Tibial nerve (tissue), 3 donors: Measurements from ENCODE around the gene RAI1.

ENCODE experiments used
- POLR2A ChIP-seq, 2 donors: fragments of 450-650 bp; IDR thresholded peaks; one replicate each; pipeline ENCODE4 v1.6.1; 2017; ENCODE audit warnings: antibody characterized with exemption in 2 of 2, mild to moderate bottlenecking in 2 of 2, moderate library complexity in 2 of 2
- TF ChIP-seq, protein P1 (sequence below), 5 experiments: fragments of 200-600 bp in 3 of 5; fragments of 450-650 bp in 2 of 5; sonication (generic) in 3 of 5; IDR thresholded peaks; one replicate each; pipeline ENCODE4 v1.5.1; 2016 to 2019; ENCODE audit warnings: antibody characterized with exemption in 5 of 5, mild to moderate bottlenecking in 3 of 5, moderate library complexity in 2 of 5

DNA sequence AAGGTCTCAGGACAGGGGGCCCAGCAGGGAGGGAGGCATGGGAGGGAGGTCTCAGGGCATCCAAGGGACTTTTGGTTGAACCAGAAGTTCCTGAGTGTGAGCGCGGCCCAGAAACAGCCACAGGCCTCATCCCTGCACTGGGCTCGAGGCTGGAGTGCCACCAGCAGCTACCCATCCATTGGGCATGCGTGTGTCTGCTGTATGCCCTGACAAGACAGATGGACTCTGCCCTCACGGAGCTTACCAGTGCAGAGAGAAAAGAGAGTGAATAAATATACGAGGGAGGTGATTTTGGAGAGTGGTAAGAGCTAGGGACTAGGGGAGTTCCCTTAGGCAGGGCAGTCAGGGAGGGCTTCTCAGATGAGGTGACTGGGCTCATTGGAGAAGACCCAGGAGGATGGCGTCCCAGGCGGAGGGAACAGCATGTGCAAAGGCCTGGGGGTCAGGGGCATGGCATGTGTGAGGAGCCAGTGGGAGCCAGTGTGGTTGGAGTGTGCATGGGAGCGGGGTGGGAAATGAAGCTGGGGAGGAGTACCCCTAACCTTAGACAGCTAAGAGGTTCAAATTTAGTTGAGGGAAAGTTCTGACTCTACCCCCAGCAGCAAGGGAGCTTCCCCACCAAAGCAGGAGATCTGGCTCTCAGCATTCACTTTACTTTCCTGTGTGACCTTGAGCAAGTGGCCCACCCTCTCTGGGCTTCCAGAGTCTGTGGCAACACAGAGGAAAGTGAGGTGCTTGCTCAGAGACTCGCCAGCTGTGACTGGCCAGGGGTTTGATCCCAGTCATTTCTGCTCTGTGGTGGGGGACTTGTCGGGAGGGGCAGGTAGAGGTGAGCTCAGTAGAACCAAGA, 80.9 kb downstream of the RAI1 start:
- TF ChIP-seq, protein P1, sequence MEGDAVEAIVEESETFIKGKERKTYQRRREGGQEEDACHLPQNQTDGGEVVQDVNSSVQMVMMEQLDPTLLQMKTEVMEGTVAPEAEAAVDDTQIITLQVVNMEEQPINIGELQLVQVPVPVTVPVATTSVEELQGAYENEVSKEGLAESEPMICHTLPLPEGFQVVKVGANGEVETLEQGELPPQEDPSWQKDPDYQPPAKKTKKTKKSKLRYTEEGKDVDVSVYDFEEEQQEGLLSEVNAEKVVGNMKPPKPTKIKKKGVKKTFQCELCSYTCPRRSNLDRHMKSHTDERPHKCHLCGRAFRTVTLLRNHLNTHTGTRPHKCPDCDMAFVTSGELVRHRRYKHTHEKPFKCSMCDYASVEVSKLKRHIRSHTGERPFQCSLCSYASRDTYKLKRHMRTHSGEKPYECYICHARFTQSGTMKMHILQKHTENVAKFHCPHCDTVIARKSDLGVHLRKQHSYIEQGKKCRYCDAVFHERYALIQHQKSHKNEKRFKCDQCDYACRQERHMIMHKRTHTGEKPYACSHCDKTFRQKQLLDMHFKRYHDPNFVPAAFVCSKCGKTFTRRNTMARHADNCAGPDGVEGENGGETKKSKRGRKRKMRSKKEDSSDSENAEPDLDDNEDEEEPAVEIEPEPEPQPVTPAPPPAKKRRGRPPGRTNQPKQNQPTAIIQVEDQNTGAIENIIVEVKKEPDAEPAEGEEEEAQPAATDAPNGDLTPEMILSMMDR (IDR thresholded peaks at IDR 0.05), result no peak
- no peak for TF ChIP-seq POLR2A (IDR thresholded peaks at IDR 0.05)
